OCI-LY3 (cell line): ENCODE data around the gene ERBB4.

Experiments used
- CTCF ChIP-seq: fragments of 200-600, 300-600 bp; sonication (generic); IDR thresholded peaks from 2 replicates; pipeline ENCODE4 v1.5.1; 2014; ENCODE audit warnings: antibody characterized with exemption, low read length, low read depth
- EZH2phosphoT487 ChIP-seq: fragments of 200-600 bp; shearing (Covaris generic); IDR thresholded peaks from 2 replicates; pipeline ENCODE4 v1.6.1; 2018; ENCODE audit warnings: antibody characterized with exemption, mixed run types, low read depth

- TF ChIP-seq CTCF (no peak), EZH2phosphoT487 (no peak)
These were observed 704.9 kb downstream of the ERBB4 start for GRCh38 chr2:211833582-211834279.
